KMS-11 (cell line): ENCODE results near the gene GGCX.

Experiments
- H2AFZ ChIP-seq: fragments of 200-600 bp; sonication (generic); 2 replicates; pipeline ENCODE4 v1.6.1; 2016; ENCODE audit warnings: antibody characterized with exemption, mixed run types, low read depth
- H3K27ac ChIP-seq: fragments of 200-600 bp; sonication (generic); 2 replicates; pipeline ENCODE4 v1.6.1; 2016; ENCODE audit warnings: mild to moderate bottlenecking, mixed run types
- H3K27me3 ChIP-seq: fragments of 200-600 bp; sonication (generic); 2 replicates; pipeline ENCODE4 v1.6.1; 2017; ENCODE audit warnings: mild to moderate bottlenecking, low read depth, mixed run types, moderate library complexity; ENCODE audit not compliant: insufficient read depth
- H3K36me3 ChIP-seq: fragments of 200-600 bp; sonication (generic); 2 replicates; pipeline ENCODE4 v1.6.1; 2017; ENCODE audit warnings: mild to moderate bottlenecking, mixed run types; ENCODE audit not compliant: insufficient read depth
- H3K4me1 ChIP-seq: fragments of 200-600 bp; sonication (generic); 2 replicates; pipeline ENCODE4 v1.6.1; 2016; ENCODE audit warnings: mild to moderate bottlenecking, low read depth, mixed run types; ENCODE audit not compliant: poor library complexity, severe bottlenecking
- H3K4me2 ChIP-seq: fragments of 200-600 bp; sonication (generic); 2 replicates; pipeline ENCODE4 v1.7.0; 2016; ENCODE audit warnings: mild to moderate bottlenecking, mixed run types
- H3K4me3 ChIP-seq: fragments of 200-600 bp; sonication (generic); IDR thresholded peaks from 2 replicates; pipeline ENCODE4 v1.6.1; 2017; ENCODE audit warnings: low read depth, low read length, mixed read lengths; ENCODE audit not compliant: insufficient read depth
- H3K79me2 ChIP-seq: fragments of 200-600 bp; sonication (generic); 2 replicates; pipeline ENCODE4 v1.6.1; 2016; ENCODE audit warnings: low read depth, mixed run types; ENCODE audit not compliant: insufficient read depth
- H3K9ac ChIP-seq: fragments of 200-600 bp; sonication (generic); 2 replicates; pipeline ENCODE4 v1.6.1; 2016; ENCODE audit warnings: mild to moderate bottlenecking, mixed run types
- H4K20me1 ChIP-seq: fragments of 200-600 bp; sonication (generic); 2 replicates; pipeline ENCODE4 v1.6.1; 2016; ENCODE audit warnings: mild to moderate bottlenecking, mixed run types; ENCODE audit not compliant: insufficient read depth
- CTCF ChIP-seq: fragments of 200-600 bp; sonication (generic); conservative IDR thresholded peaks from 2 replicates; pipeline ENCODE4 v1.6.1; 2017; ENCODE audit warnings: low read depth, mild to moderate bottlenecking, antibody characterized with exemption, low read length, moderate library complexity, mixed read lengths

Gene GGCX

GRCh38 chr2:85549826-85550225 is 11.5 kb downstream of the GGCX start:
- no peaks in the 10 kb centered on the region for H3K79me2 ChIP-seq
- H3K4me3 ChIP-seq, result no peak overlapping the region
- no peaks in the 10 kb centered on the region for H3K4me1 ChIP-seq
- TF ChIP-seq CTCF, result no peak
- H3K4me2 ChIP-seq, result no peak overlapping the region
- no peaks in the 10 kb centered on the region; the same call in 1 of the 2 replicates for H3K36me3 ChIP-seq
- peaks cover 10% of the 10 kb centered on the region; the same call in 1 of the 2 replicates for H4K20me1 ChIP-seq
- H2AFZ ChIP-seq, result no peak overlapping the region
- H3K27me3 ChIP-seq, result no peaks in the 10 kb centered on the region
- H3K9ac ChIP-seq, result no peak overlapping the region
- H3K27ac ChIP-seq, result no peak overlapping the region

GRCh38 chr2:85549095-85549494 is 12.2 kb downstream of the GGCX start:
- Histone ChIP-seq H4K20me1 (peaks cover 10% of the 10 kb centered on the region; the same call in 1 of the 2 replicates), H3K36me3 (no peaks in the 10 kb centered on the region; the same call in 1 of the 2 replicates), H3K4me1 (no peaks in the 10 kb centered on the region), H3K4me3 (no peak overlapping the region), H3K27ac (0 out of 2 replicates have a peak overlapping the region, but pooled peaks have one; percentile 2), H2AFZ (no peak overlapping the region), H3K79me2 (no peaks in the 10 kb centered on the region), H3K4me2 (no peak overlapping the region), H3K9ac (no peak overlapping the region), H3K27me3 (no peaks in the 10 kb centered on the region)
- no peak for TF ChIP-seq CTCF

GRCh38 chr2:85548608-85548900 is 12.7 kb downstream of the GGCX start:
- H3K36me3 ChIP-seq, result peaks cover 2% of the 10 kb centered on the region; the same call in 1 of the 2 replicates
- TF ChIP-seq CTCF, result no peak
- H3K9ac ChIP-seq, result no peak overlapping the region
- 0 out of 2 replicates have a peak, but pooled peaks cover under 1% of the 10 kb centered on the region for H3K79me2 ChIP-seq
- no peaks in the 10 kb centered on the region for H3K4me1 ChIP-seq
- no peak overlapping the region for H3K4me3 ChIP-seq
- H2AFZ ChIP-seq, result no peak overlapping the region
- H3K27ac ChIP-seq, result peak overlapping the region; percentile 2; the same call in 1 of the 2 replicates
- H3K4me2 ChIP-seq, result no peak overlapping the region
- H3K27me3 ChIP-seq, result no peaks in the 10 kb centered on the region
- peaks cover 10% of the 10 kb centered on the region; the same call in 1 of the 2 replicates for H4K20me1 ChIP-seq

- peaks cover 15% of the 10 kb centered on the region; the same call in 1 of the 2 replicates for H4K20me1 ChIP-seq
- H3K27ac ChIP-seq, result no peak overlapping the region; the same call in 1 of the 2 replicates
- peaks cover 7% of the 10 kb centered on the region; the same call in 1 of the 2 replicates for H3K36me3 ChIP-seq
Observed at GRCh38 chr2:85547859-85548607, 13.3 kb downstream of the GGCX start.

More at GRCh38 chr2:85547859-85548607, 13.3 kb downstream of the GGCX start:
- H3K79me2 ChIP-seq, result peaks cover 6% of the 10 kb centered on the region
- no peak overlapping the region for H2AFZ ChIP-seq
- H3K4me3 ChIP-seq, result no peak overlapping the region
- H3K4me1 ChIP-seq, result peaks cover 2% of the 10 kb centered on the region
- TF ChIP-seq CTCF, result no peak
- H3K27me3 ChIP-seq, result no peaks in the 10 kb centered on the region
- H3K9ac ChIP-seq, result no peak overlapping the region
- no peak overlapping the region for H3K4me2 ChIP-seq
